Left cardiac atrium (tissue), 4 donors: ENCODE results near the gene C11orf24. TPM values are rescaled to one million over a fixed set of nuclear protein-coding genes. Genes with fewer than 3 reads are reported as not detected.
"Not testable (repeated sequence)": the region's sequence is repeated elsewhere in the genome, so short reads cannot be mapped to it uniquely, and the experiment has no call there.

ENCODE experiments used
- ATAC-seq, 2 donors: fragments of 200-7000 bp; cut with Tn5 transposase; one replicate each; pipeline ENCODE4 v1.9.1; 2020; ENCODE audit warnings: mild to moderate bottlenecking in 2 of 2, moderate library complexity in 2 of 2
- DNase-seq: peaks from one replicate; pipeline ENCODE4 v3.0.0-alpha.2; 2020
- intact Hi-C, 2 donors: fragments of 100-400 bp; cut with DNase I; formaldehyde crosslinking; loops; one replicate each; pipeline versions ENCODE4 v1.14.1 to v1.15.1; 2022 to 2023
- total RNA-seq, 2 donors: library from RNA; stranded (reverse); fragmentation: NEBNext Ultra II Directional; extraction: Animal tissue kit (Norgen Biotek cat#: 25700); gene quantifications; one replicate each; pipeline ENCODE4 v1.2.1, GENCODE V29; 2021
- donor health status: DM: no; HTN: yes; CAD: no.
- donor health status: DM: no; HTN: yes; CAD: no; lungs with severe emphysema.
- donor health status: DM: yes; HTN: yes; CAD: no.
- donor health status: Dilated cardiomyopathy.

C11orf24 gene
- total RNA-seq, 2 donors from 2014 or later = 28.7 to 42.0 TPM

- ATAC-seq (no peak), DNase-seq (no peak)
- intact Hi-C loops = no loop called here
Measured at GRCh38 chr11:68302670-68303069, 30.9 kb upstream of the C11orf24 start.

- ATAC-seq (no peak), DNase-seq (no peak)
- intact Hi-C loops = no loop called here
Measured at GRCh38 chr11:68302256-68302655, 30.5 kb upstream of the C11orf24 start.

- no peak for DNase-seq
- ATAC-seq = no peak
- intact Hi-C loops = no loop called here
Measured at GRCh38 chr11:68300076-68300830, 28.5 kb upstream of the C11orf24 start.

- ATAC-seq, DNase-seq: not testable (repeated sequence)
- intact Hi-C loops = loop anchor here in 1 of 2 donors (5.0 kb wide), 1 partner anchor 42 kb away; no protein-coding TSS in a partner anchor
Measured at GRCh38 chr11:68299517-68299879, 27.7 kb upstream of the C11orf24 start.

- DNase-seq (no peak), ATAC-seq (peak in 1 of 2 donors; percentile 25)
- intact Hi-C loops = loop anchor here in 1 of 2 donors (5.0 kb wide), 1 partner anchor 42 kb away; no protein-coding TSS in a partner anchor
Measured at GRCh38 chr11:68298659-68299516, 27.1 kb upstream of the C11orf24 start.

- intact Hi-C loops = loop anchor here (2.0 to 5.0 kb wide), 2 partner anchors 41 kb away; no protein-coding TSS in a partner anchor
- ATAC-seq (peak; percentile 97 to 98), DNase-seq (peak; percentile 83)
Measured at GRCh38 chr11:68297812-68298658, 26.3 kb upstream of the C11orf24 start.

GRCh38 chr11:68297494-68297811 lies 25.7 kb upstream of the C11orf24 start:
- intact Hi-C loops = loop anchor here (2.0 to 5.0 kb wide), 2 partner anchors 40 to 41 kb away; no protein-coding TSS in a partner anchor
- DNase-seq (no peak), ATAC-seq (no peak)

- DNase-seq (no peak), ATAC-seq (no peak)
- intact Hi-C loops = loop anchor here (2.0 to 5.0 kb wide), 2 partner anchors 40 kb away; no protein-coding TSS in a partner anchor
Measured at GRCh38 chr11:68297052-68297378, 25.2 kb upstream of the C11orf24 start.

GRCh38 chr11:68296344-68297051 lies 24.7 kb upstream of the C11orf24 start:
- intact Hi-C loops = loop anchor here (2.0 to 5.0 kb wide), 2 partner anchors 39 to 40 kb away; no protein-coding TSS in a partner anchor
- DNase-seq (no peak), ATAC-seq (no peak)

- intact Hi-C loops = loop anchor here (2.0 to 5.0 kb wide), 2 partner anchors 39 kb away; no protein-coding TSS in a partner anchor
- no peak for DNase-seq
- no peak for ATAC-seq
Measured at GRCh38 chr11:68295940-68296339, 24.2 kb upstream of the C11orf24 start.

- ATAC-seq (no peak), DNase-seq (no peak)
- intact Hi-C loops = loop anchor here in 1 of 2 donors (5.0 kb wide), 1 partner anchor 38 kb away; no protein-coding TSS in a partner anchor
Measured at GRCh38 chr11:68295271-68295670, 23.5 kb upstream of the C11orf24 start.

- DNase-seq (no peak), ATAC-seq (no peak)
- intact Hi-C loops = no loop called here
Measured at GRCh38 chr11:68293708-68294107, 21.9 kb upstream of the C11orf24 start.

- intact Hi-C loops = no loop called here
- DNase-seq = no peak
- no peak for ATAC-seq
Measured at GRCh38 chr11:68289456-68289855, 17.7 kb upstream of the C11orf24 start.

GRCh38 chr11:68287419-68287818 lies 15.6 kb upstream of the C11orf24 start:
- intact Hi-C loops = no loop called here
- no peak for DNase-seq
- no peak for ATAC-seq

GRCh38 chr11:68284588-68284987 lies 12.8 kb upstream of the C11orf24 start:
- DNase-seq, ATAC-seq, intact Hi-C loops: not testable (repeated sequence)

- intact Hi-C loops = no loop called here
- DNase-seq = no peak
- no peak for ATAC-seq
Measured at GRCh38 chr11:68282861-68283230, 11.1 kb upstream of the C11orf24 start.

- no peak for ATAC-seq
- no peak for DNase-seq
- intact Hi-C loops = no loop called here
Measured at GRCh38 chr11:68282141-68282860, 10.5 kb upstream of the C11orf24 start.

- intact Hi-C loops = no loop called here
- DNase-seq = no peak
- ATAC-seq = no peak
Measured at GRCh38 chr11:68279676-68280075, 7.9 kb upstream of the C11orf24 start.
